GM19238 (cell line): ENCODE results near the gene LTBP1.
"Not testable (repeated sequence)": the region's sequence is repeated elsewhere in the genome, so short reads cannot be mapped to it uniquely, and the experiment has no call there.

Experiments
- DNase-seq: peaks from one replicate; pipeline ENCODE4 v3.0.0; 2011; ENCODE audit warnings: low spot score; ENCODE audit not compliant: insufficient read length

Gene LTBP1

GRCh38 chr2:33219850-33220275 is 273.1 kb downstream of the LTBP1 start:
- no peak for DNase-seq

GRCh38 chr2:33220533-33220932 is 273.8 kb downstream of the LTBP1 start:
- DNase-seq, result no peak

- no peak for DNase-seq
These were observed 274.5 kb downstream of the LTBP1 start for GRCh38 chr2:33221046-33221784.

GRCh38 chr2:33222309-33222708 is 275.6 kb downstream of the LTBP1 start:
- DNase-seq, result no peak

DNA sequence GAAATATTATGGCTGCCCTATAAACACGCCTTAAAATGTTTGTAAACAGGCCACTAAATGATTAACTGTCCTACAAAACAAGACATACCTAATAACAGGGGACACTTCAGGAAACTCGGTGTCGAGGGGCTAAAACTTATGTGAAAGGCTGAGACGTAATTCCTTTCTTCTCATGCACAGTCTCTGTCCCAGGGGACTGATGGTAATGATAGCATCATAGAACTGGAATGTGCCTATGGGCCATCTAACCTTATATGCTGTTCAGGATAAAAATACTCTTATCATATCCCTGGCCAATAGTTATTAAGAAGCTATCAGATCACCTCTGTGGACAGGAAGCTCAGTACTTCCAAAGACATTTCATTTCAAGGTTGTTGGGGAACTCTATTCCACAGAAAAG is 277.1 kb downstream of the LTBP1 start:
- no peak for DNase-seq

GRCh38 chr2:33225350-33225749 is 278.6 kb downstream of the LTBP1 start:
- DNase-seq, result no peak

DNA sequence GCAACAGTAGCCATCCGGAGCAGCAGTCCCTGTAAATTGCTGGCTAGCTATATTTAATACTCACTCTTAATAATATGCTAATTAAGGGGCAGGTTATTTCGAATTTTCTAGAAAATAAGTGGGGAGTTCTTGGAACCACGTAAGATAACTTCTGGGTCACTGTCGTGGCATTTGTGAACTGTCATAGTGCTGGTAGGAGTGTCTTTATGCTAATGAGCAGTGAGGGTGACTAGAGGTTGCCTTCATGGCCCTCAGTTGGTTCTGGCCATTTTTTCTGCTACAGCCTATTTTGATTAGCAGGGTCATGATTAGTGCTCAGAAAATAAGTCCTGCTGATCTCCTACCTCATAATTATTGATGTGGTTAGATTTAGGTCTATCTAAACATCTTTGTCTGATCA is 279.8 kb downstream of the LTBP1 start:
- no peak for DNase-seq

DNA sequence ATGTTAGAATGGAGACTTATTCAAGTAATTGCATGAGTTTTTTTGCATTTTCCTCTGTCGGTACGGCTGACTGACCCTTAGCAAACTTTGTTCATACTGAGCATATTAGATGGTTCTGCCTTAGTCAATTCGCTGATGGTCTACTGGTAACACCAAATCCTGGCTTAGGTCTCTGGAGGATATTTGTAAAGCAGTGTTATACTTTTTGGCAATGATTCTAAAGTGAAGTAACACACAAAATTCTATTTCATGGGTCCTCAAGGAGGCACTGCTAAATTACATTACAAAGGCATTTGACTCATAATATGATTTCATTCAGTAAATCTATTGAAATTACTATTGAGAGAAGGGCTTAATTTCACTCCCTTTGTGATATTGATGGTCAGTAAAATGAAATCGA is 282.9 kb downstream of the LTBP1 start:
- DNase-seq, result no peak

GRCh38 chr2:33230195-33230594 is 283.4 kb downstream of the LTBP1 start:
- no peak for DNase-seq

- DNase-seq, result no peak
These were observed 284.1 kb downstream of the LTBP1 start for GRCh38 chr2:33230842-33231241.

DNA sequence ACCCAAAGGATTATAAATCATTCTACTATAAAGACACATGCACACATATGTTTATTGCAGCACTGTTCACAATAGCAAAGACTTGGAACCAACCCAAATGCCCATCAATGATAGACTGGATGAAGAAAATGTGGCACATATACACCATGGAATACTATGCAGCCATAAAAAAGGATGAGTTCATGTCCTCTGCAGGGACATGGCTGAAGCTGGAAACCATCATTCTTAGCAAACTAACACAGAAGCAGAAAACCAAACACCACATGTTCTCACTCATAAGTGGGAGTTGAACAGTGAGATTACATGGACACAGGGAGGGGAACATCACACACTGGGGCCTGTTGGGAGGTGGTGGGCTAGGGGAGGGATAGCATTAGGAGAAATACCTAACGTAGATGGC is 288.8 kb downstream of the LTBP1 start:
- not testable (repeated sequence) for DNase-seq

- no peak for DNase-seq
These were observed 290.0 kb downstream of the LTBP1 start for GRCh38 chr2:33236482-33237385.

GRCh38 chr2:33238111-33238510 is 291.4 kb downstream of the LTBP1 start:
- DNase-seq, result no peak

- no peak for DNase-seq
These were observed 293.4 kb downstream of the LTBP1 start for GRCh38 chr2:33240178-33240577.

DNA sequence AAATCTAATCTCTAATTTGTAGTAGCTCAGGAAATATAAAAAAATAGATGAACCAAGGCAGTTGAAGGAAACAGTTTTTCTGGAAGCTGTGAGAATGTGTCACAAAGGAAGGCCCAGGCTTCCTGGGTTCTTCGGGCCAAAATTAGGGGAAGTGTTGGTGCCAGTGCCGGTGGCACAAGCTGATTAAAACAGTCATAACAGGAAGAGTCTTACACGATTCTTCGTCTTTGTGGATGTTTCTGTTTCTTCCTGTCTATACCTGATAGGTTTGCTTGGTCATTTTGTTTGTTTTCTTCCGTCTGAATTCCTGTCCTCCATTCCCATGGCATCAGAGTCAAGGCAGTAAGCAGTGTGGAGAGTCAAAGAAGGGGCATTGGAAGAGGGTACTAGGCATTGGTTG is 294.3 kb downstream of the LTBP1 start:
- no peak for DNase-seq

DNA sequence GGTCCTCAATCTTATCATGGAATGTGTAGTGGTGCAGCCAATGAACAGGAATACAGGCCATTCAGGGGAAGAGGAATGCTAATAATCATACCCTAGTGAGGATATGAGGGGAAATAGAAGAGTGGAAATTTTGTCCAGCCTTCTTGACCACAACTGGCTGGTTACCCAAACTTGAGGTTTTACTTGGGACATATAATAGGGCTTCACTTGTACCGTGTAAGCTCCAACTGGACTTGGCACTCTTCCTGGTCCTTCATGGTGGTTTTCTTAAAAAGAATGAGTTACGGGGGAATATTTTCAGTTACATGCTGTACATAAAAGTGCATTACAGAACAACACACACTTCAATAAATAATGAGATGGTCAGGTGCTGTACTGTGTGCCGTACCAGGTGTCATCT is 294.8 kb downstream of the LTBP1 start:
- DNase-seq, result no peak

GRCh38 chr2:33242845-33243244 is 296.1 kb downstream of the LTBP1 start:
- DNase-seq, result no peak

DNA sequence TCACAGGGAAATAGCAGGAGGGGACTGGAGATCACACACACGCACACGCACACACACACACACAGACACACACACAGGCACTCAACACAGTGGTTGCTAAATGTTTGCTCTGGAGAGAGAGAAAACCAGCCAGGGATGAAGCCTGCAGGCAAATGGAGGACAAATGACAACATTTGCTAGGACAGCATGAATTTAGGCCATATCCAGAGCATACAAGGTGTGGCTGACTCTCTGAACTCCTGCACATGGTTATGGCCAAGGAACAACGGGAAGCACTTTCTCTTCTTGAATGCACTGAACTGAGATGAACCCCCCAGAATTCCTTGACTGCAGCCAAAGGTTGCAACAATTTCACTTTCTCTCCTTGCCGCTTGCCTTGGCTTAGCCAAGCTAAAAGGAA is 299.7 kb downstream of the LTBP1 start:
- no peak for DNase-seq

DNA sequence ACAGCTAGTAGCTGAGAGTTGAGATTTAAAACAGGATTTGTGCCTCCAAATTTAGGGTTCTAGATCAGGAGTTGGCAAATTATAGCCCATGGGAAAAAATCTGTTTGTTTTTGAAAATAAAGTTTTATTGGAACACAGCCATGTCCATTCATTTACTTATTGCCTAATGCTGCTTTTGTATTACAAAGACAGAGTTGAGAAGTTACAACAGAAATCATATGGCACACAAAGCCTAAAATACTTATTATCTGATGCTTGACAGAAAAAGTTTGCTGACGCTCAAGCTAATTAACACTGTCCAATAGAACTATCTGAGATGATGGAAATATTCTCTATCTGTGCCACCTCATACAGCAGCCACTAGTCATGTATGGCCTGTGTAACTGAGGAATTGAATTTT is 300.6 kb downstream of the LTBP1 start:
- no peak for DNase-seq

GRCh38 chr2:33250417-33251029 is 303.8 kb downstream of the LTBP1 start:
- DNase-seq, result no peak

DNA sequence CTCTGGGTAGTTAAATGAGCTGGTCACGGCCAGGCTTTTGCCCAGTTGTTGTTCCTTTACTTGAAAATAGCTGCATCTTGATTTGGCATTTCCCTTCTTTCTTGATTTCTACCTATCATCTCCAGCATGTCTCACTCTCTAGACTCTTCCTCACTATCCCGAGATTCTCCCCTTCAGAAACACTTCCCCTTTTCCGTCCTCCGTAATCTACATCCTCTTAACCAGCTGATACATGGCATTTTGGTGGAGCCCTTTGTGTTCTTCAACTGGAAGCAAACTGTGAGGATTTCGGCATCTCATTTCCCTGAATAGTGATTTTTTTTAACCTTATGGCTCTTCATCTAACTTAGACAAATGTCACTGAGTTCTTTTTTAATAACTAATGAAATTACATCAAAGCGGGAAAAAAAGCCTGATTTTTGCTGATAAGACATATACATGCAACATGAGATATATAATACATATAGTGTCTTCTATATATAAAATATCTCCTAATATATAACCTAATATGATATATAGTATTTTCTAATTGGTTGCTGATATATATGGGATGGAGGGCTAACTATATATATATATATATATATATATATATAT is 309.5 kb downstream of the LTBP1 start:
- no peak for DNase-seq

- no peak for DNase-seq
These were observed 311.6 kb downstream of the LTBP1 start for GRCh38 chr2:33258387-33258786.
